ENCODE measurements around the gene IRS2. TPM values are rescaled to one million over a fixed set of nuclear protein-coding genes. Genes with fewer than 3 reads are reported as not detected.

The IRS2 gene
- total RNA-seq, 1 experiment from 2014 or later = 9.2 TPM

- ChIA-PET RAD21 (ENCODE audit: low non-redundant PET in 1 of 2, low total read pairs in 2 of 2, uncharacterized antibody in 2 of 2, unreplicated experiment in 2 of 2) (no interaction called here), POLR2A (no interaction called here), CTCF (no interaction called here)
- intact Hi-C loops (cut with micrococcal nuclease) = no loop called here
- Histone ChIP-seq H3K9me2 (ENCODE audit: insufficient read depth) (no peaks in the 10 kb centered on the region), H2AFZ (ENCODE audit: low read depth, low read length, poor library complexity, severe bottlenecking) (no peak overlapping the region), H3K4me2 (ENCODE audit: low read length) (peak overlapping the region; percentile 49), H3K79me2 (ENCODE audit: insufficient read depth, low read length) (peaks cover 33% of the 10 kb centered on the region; the same call in 1 of the 2 replicates), H4K20me1 (ENCODE audit: insufficient read depth) (no peaks in the 10 kb centered on the region), H3K27ac (ENCODE audit: low read depth, low read length) (no peak overlapping the region), H3K9ac (ENCODE audit: low read length) (no peak overlapping the region), H3K9me3 (ENCODE audit: control insufficient read depth in 1 of 2, insufficient read depth in 1 of 2, low read depth in 1 of 2, low read length in 2 of 2) (no peaks in the 10 kb centered on the region), H3K4me1 (ENCODE audit: control insufficient read depth in 1 of 2, insufficient read depth in 2 of 2, low read length in 2 of 2) (peaks cover 14 to 24% of the 10 kb centered on the region in 2 experiments), H3K27me3 (ENCODE audit: insufficient read depth, low read length) (no peaks in the 10 kb centered on the region), H3K4me3 (replicated peaks in 1 of 2; ENCODE audit: low read depth in 1 of 2, low read length in 2 of 2) (no peak overlapping the region), H3K36me3 (ENCODE audit: control insufficient read depth in 1 of 2, insufficient read depth in 2 of 2, low read length in 2 of 2) (no peaks in the 10 kb centered on the region)
- ATAC-seq (peak; percentile 57), DNase-seq (ENCODE audit: low read depth, low spot score) (no peak)
- TF ChIP-seq MAX (IDR thresholded peaks at IDR 0.05) (no peak), CEBPB (IDR thresholded peaks at IDR 0.05; ENCODE audit: low read depth) (no peak), EZH2phosphoT487 (IDR thresholded peaks at IDR 0.05; ENCODE audit: borderline replicate concordance) (no peak), CTCF (IDR thresholded peaks at IDR 0.05 in 2 of 3, conservative IDR thresholded peaks at IDR 0.05 in 1 of 3; ENCODE audit: borderline replicate concordance in 1 of 3, insufficient read depth in 1 of 3, low read depth in 2 of 3, low read length in 2 of 3) (peak in 2 of 3 experiments; percentile 23 to 25; a peak in 2 of 6 replicates), REST (IDR thresholded peaks at IDR 0.05; ENCODE audit: low read depth) (no peak), RAD21 (IDR thresholded peaks at IDR 0.05; ENCODE audit: low read depth) (peak; percentile 50), SP1 (IDR thresholded peaks at IDR 0.05; ENCODE audit: low read depth) (no peak), TCF7L2 (IDR thresholded peaks at IDR 0.05; ENCODE audit: borderline replicate concordance, extremely low read depth, insufficient read depth, insufficient read length) (no peak)
- TF ChIP-seq, protein P1, sequence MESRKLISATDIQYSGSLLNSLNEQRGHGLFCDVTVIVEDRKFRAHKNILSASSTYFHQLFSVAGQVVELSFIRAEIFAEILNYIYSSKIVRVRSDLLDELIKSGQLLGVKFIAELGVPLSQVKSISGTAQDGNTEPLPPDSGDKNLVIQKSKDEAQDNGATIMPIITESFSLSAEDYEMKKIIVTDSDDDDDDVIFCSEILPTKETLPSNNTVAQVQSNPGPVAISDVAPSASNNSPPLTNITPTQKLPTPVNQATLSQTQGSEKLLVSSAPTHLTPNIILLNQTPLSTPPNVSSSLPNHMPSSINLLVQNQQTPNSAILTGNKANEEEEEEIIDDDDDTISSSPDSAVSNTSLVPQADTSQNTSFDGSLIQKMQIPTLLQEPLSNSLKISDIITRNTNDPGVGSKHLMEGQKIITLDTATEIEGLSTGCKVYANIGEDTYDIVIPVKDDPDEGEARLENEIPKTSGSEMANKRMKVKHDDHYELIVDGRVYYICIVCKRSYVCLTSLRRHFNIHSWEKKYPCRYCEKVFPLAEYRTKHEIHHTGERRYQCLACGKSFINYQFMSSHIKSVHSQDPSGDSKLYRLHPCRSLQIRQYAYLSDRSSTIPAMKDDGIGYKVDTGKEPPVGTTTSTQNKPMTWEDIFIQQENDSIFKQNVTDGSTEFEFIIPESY (IDR thresholded peaks at IDR 0.05; ENCODE audit: extremely low read depth, insufficient replicate concordance, low read length) = no peak
- no TSS peak for BruUV-seq (replicated peaks)
These were observed 21.7 kb downstream of the IRS2 start for GRCh38 chr13:109764470-109765291.
